ENCODE measurements around the gene SYTL3.

DNA sequence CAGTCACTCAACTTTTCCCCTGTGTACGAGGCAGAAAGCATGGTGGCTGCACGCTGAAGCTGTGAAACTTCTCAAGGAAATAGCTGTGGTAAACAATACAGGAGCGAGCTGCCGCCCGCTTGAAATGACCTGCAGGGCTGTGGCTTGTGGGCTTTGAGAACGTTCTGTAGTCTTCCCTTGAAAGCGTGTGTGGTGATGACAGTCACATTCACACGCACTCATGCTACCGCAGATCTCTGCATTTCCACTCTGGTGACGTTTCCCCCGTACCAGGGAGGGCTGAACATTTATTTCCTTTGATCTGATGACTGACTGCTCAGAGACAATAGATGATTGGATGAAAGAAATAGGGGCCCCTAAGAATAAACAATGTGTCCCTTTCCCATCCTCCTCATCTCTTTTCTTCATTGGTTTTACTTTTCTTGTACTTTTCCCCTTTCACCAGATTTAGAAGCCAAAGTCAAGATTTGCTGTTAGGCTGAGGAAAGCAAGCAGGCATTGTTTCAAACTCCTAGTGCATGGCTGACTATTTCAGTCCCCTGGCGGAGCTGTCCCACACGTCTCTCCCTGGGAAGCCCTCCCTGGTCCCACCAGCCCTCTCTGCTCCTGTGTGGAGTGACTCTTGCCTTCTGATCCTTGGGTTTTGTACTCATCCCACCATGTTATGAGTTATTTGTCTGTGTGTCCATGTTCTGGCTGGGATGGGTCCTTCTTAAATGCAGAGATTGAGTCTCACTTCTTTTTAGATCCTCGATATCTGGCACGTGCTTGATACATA is 3.9 kb downstream of the SYTL3 start:
- TF ChIP-seq, protein P1, sequence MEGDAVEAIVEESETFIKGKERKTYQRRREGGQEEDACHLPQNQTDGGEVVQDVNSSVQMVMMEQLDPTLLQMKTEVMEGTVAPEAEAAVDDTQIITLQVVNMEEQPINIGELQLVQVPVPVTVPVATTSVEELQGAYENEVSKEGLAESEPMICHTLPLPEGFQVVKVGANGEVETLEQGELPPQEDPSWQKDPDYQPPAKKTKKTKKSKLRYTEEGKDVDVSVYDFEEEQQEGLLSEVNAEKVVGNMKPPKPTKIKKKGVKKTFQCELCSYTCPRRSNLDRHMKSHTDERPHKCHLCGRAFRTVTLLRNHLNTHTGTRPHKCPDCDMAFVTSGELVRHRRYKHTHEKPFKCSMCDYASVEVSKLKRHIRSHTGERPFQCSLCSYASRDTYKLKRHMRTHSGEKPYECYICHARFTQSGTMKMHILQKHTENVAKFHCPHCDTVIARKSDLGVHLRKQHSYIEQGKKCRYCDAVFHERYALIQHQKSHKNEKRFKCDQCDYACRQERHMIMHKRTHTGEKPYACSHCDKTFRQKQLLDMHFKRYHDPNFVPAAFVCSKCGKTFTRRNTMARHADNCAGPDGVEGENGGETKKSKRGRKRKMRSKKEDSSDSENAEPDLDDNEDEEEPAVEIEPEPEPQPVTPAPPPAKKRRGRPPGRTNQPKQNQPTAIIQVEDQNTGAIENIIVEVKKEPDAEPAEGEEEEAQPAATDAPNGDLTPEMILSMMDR (IDR thresholded peaks at IDR 0.05) = no peak
- TF ChIP-seq EZH2 (IDR thresholded peaks at IDR 0.05; ENCODE audit: borderline replicate concordance, insufficient read depth, low read depth, low read length, poor library complexity, severe bottlenecking) = no peak

Measured in B cell (primary cell).